Activated naive CD8-positive, alpha-beta T cell treated with anti-CD3 and anti-CD28 coated beads, Interleukin-2, amount 50 U/mL, for 24 hours (primary cell): ENCODE measurements around the gene SPATA12.

Experiments
- ATAC-seq: fragments of 150-1000 bp; cut with Tn5 transposase; one replicate; pipeline ENCODE4 v1.10.0; 2021
- DNase-seq: peaks from one replicate; pipeline ENCODE4 v3.0.0; 2021
- H3K27ac Mint-ChIP-seq: one replicate; pipeline ENCODE4 v1.8.0; 2021; ENCODE audit warnings: mild to moderate bottlenecking, mixed read lengths
- H3K27me3 Mint-ChIP-seq: one replicate; pipeline ENCODE4 v1.8.0; 2021; ENCODE audit warnings: mixed read lengths
- H3K36me3 Mint-ChIP-seq: one replicate; pipeline ENCODE4 v1.8.0; 2021; ENCODE audit warnings: low read depth, mixed read lengths
- H3K4me1 Mint-ChIP-seq: one replicate; pipeline ENCODE4 v1.8.0; 2021; ENCODE audit warnings: mixed read lengths
- H3K4me3 Mint-ChIP-seq: one replicate; pipeline ENCODE4 v1.8.0; 2021; ENCODE audit warnings: mild to moderate bottlenecking, moderate library complexity, mixed read lengths
- H3K9me3 Mint-ChIP-seq: one replicate; pipeline ENCODE4 v1.8.0; 2021; ENCODE audit warnings: mixed read lengths

SPATA12 gene

DNA sequence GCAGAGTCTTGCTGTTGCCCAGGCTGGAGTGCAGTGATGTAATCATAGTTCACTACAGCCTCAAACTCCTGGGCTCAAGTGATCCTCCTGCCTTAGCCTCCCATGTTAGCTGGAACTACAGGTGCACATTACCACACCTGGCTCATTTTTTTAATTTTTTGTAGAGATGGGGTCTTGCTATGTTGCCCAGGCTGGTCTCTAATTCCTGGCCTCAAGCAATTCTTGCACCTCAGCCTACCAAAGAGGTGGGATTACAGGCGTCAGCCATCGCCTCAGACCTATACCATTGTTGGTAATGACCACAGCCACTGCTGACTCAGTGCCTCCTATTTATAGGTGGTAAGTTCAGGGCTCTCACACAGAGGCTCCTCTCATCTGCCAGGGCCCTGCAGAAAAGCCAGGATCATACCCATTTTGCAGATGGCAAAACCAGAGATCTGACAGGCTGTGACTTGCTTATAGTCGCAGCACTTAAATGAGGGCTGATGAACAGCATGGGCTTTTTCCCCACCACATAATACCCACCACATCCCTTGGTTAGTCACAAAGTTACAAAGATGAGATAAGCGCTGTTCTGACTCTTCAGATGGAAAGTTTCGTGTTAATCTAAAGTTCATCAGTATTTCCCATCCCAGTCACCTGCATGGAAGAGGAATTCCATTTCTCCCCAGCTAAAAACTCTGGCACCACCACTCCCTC is 21.8 kb upstream of the SPATA12 start:
- DNase-seq (no peak), ATAC-seq (peak; percentile 57)
- Mint-ChIP-seq H3K27ac (no peak overlapping the region), H3K9me3 (no peaks in the 10 kb centered on the region), H3K4me1 (peaks cover 2% of the 10 kb centered on the region), H3K36me3 (no peaks in the 10 kb centered on the region), H3K4me3 (no peak overlapping the region), H3K27me3 (peaks cover 15% of the 10 kb centered on the region)

DNA sequence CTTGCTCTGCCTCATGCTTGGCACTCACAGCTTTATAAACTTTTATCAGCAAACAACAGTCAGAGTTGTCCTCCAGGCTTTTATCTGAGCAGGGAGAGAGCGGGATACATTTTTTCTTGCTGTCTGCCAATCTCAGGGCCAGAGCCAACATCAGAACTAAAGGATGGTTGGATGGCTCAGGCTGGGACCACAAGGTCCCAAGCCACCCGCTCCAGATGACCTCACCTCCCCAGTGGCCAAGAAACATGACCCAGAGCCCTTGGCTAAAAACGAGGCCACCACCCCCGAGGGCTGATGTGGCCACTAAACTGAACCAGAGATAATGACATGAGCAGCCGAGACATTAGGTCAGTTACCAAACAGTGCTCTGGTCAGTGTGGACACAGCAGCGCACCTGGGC is 18.8 kb upstream of the SPATA12 start:
- H3K27ac Mint-ChIP-seq, result no peak overlapping the region
- H3K27me3 Mint-ChIP-seq, result peaks cover 15% of the 10 kb centered on the region
- DNase-seq (no peak), ATAC-seq (no peak)
- no peaks in the 10 kb centered on the region for H3K9me3 Mint-ChIP-seq
- no peaks in the 10 kb centered on the region for H3K36me3 Mint-ChIP-seq
- H3K4me1 Mint-ChIP-seq, result peaks cover 2% of the 10 kb centered on the region
- no peak overlapping the region for H3K4me3 Mint-ChIP-seq

DNA sequence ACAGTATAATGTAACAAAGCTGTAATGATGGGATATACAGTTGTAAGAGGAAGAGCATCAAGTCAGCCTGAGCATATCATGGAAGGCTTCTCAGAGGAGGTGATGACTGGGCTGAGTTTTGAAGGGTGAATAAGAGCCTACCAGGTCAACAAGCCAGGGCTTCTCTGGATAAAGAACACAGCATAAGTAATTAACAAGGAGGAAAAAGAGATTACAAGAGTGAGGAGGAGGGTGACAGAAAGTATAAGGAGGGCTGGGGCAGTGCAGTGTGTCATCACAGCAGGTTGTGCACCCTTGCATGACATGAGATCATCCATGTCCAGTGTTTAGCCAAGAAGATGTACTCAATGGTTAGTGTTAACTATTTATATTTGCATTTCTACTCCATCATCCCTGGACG is 16.9 kb upstream of the SPATA12 start:
- Mint-ChIP-seq H3K9me3 (no peaks in the 10 kb centered on the region), H3K4me3 (no peak overlapping the region), H3K27me3 (peaks cover 13% of the 10 kb centered on the region), H3K36me3 (no peaks in the 10 kb centered on the region), H3K4me1 (peaks cover 2% of the 10 kb centered on the region), H3K27ac (no peak overlapping the region)
- DNase-seq (no peak), ATAC-seq (no peak)

DNA sequence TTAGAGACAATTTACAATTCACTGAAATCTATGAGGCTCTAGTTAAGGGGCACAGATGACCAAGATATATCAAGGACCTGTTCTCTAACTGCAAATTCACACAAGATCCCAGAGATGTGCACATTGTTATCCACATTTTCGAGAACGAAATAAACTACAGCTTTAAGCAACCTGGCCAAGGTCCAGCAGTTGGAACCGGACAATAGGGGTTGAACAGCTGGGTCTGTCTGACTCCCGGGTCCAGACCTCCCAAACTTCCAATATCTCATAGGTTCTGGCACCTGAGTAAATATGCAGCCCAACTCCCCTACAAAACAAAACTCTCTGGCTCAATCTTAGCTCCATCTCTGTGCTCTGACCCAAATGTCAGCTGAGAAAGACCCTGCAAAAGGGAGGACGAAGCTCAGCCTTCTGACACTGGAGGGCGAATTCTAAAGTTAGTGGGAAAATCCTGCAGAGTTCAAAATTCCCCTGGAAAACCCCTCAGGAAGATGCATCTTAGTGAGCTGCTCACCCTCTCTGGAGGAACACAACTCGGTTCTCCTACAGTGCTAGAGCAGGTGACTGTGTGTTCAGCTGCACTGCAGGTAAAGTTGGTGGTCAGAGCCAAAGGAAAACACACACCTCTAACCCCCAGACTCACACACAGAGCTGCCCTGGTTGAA is 14.2 kb upstream of the SPATA12 start:
- DNase-seq (no peak), ATAC-seq (no peak)
- no peaks in the 10 kb centered on the region for H3K9me3 Mint-ChIP-seq
- no peak overlapping the region for H3K4me3 Mint-ChIP-seq
- H3K36me3 Mint-ChIP-seq, result no peaks in the 10 kb centered on the region
- H3K27ac Mint-ChIP-seq, result no peak overlapping the region
- no peaks in the 10 kb centered on the region for H3K27me3 Mint-ChIP-seq
- H3K4me1 Mint-ChIP-seq, result no peaks in the 10 kb centered on the region

DNA sequence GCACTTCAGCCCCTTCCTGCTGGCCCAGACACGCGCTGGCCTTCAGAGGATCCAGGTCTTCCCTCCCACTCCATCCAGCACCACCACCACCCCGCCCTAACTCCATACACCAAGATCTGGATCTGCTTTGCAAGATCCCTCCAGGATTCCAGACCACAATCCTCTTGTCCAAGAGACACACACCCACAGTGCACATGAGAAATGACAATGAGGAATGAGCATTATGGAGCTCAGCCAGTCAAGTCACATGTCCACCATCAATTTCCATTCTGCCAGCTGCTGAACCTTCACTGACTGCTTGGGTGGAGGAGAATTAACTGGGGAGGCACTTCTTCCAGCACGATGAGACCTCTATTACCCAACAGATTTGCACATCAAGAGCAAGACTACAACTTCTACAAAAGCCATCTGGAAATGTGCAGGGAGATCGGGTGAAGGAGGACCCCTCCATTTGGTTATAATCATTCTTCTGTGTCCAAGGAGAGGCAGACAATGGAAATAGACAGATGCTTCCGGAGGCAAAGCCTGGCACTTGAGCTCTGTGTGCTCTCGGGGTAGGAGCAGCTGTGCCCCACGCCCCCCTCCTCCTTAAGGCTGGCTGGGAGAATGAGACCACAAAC is 12.3 kb upstream of the SPATA12 start:
- Mint-ChIP-seq H3K36me3 (no peaks in the 10 kb centered on the region), H3K9me3 (no peaks in the 10 kb centered on the region), H3K27ac (no peak overlapping the region), H3K4me1 (no peaks in the 10 kb centered on the region), H3K27me3 (no peaks in the 10 kb centered on the region), H3K4me3 (no peak overlapping the region)
- DNase-seq (no peak), ATAC-seq (no peak)

DNA sequence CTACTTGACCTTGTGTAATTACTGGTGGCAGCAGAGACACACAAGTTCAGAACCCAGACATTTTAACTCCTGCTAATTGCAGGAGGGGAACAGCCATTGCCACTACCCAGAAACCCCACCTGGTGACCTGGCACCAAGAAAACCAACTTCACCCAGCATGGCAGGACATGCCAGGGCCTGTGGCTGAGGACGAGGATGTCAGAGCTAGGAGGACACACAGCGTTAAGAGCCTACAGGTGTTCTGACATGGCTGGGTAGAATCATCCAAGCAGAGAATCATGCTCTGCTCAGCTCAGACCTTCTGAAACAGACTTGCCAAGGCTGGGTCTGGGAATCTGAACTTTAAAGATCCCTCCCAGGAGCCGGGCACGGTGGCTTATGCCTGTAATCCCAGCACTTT is 11.7 kb upstream of the SPATA12 start:
- H3K9me3 Mint-ChIP-seq, result no peaks in the 10 kb centered on the region
- ATAC-seq (no peak), DNase-seq (no peak)
- H3K4me3 Mint-ChIP-seq, result no peak overlapping the region
- H3K27me3 Mint-ChIP-seq, result no peaks in the 10 kb centered on the region
- H3K4me1 Mint-ChIP-seq, result no peaks in the 10 kb centered on the region
- H3K27ac Mint-ChIP-seq, result no peak overlapping the region
- H3K36me3 Mint-ChIP-seq, result no peaks in the 10 kb centered on the region

DNA sequence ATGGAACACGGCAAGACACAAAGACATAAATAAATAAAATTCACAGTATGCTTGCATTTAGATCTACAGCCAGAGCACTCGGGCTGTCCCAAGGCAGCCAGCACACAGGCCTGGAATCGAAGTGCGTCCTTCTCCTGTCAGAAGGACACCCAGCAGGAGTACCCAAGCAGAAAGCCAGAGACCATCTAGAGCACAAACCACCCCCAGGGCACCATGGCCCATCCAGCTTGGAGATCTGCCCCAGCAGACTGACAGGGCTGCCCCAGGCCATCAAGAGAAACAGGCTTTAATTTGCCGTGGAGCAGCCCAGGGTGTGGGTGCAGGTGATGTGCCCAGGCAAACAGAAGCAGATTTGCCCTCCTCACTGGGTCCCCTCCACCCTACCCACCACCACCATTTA is 7.8 kb upstream of the SPATA12 start:
- H3K27me3 Mint-ChIP-seq, result peaks cover 9% of the 10 kb centered on the region
- DNase-seq, result no peak
- no peak for ATAC-seq

DNA sequence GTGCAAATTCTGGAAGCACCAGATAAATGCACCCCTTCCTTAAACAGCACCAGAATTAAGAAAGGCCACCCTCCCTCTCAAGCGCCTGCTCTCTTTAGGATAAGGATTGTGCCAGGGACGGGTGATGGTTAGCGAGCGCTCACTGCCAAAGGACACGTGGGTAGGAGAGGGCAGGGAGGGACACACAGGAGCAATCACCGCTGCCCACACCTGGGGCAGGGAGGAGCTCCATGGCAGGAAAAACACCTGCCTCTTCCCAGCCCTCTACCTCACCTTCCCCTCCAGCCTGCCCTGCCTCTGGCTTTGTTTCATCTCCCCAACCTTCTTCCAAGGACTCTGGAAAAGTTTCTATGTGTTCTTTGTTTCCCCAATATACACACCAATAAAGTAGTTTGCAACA is 7.3 kb upstream of the SPATA12 start:
- Mint-ChIP-seq H3K9me3 (no peaks in the 10 kb centered on the region), H3K4me3 (no peak overlapping the region), H3K4me1 (no peaks in the 10 kb centered on the region), H3K27ac (no peak overlapping the region), H3K36me3 (no peaks in the 10 kb centered on the region), H3K27me3 (peaks cover 9% of the 10 kb centered on the region)
- DNase-seq (no peak), ATAC-seq (no peak)

More for the DNA sequence above, 7.8 kb upstream of the SPATA12 start:
- no peak overlapping the region for H3K27ac Mint-ChIP-seq
- H3K4me3 Mint-ChIP-seq, result no peak overlapping the region
- no peaks in the 10 kb centered on the region for H3K4me1 Mint-ChIP-seq
- H3K36me3 Mint-ChIP-seq, result no peaks in the 10 kb centered on the region
- no peaks in the 10 kb centered on the region for H3K9me3 Mint-ChIP-seq

DNA sequence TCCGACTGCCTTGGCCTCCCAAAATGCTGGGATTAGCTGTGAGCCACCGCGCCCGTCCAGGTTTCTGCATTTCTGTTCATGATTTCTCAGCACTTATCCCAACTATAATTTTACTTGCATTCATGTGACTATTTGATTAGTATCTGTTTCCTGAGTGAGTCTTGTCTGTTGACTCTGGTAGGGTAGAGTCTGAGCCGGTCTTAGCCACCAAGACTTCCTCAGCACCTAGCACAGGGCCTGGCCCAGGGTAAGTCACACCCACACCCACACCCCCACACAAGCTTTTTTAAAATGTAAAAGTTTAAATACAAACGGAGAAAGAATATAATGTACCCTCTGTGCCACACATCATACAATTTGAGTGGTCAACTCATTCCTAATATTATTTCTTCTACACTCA is 3.1 kb upstream of the SPATA12 start:
- DNase-seq, result no peak
- H3K4me3 Mint-ChIP-seq, result no peak overlapping the region
- ATAC-seq, result no peak
- H3K27ac Mint-ChIP-seq, result no peak overlapping the region
- H3K9me3 Mint-ChIP-seq, result no peaks in the 10 kb centered on the region
- peaks cover 9% of the 10 kb centered on the region for H3K27me3 Mint-ChIP-seq
- no peaks in the 10 kb centered on the region for H3K4me1 Mint-ChIP-seq
- no peaks in the 10 kb centered on the region for H3K36me3 Mint-ChIP-seq

DNA sequence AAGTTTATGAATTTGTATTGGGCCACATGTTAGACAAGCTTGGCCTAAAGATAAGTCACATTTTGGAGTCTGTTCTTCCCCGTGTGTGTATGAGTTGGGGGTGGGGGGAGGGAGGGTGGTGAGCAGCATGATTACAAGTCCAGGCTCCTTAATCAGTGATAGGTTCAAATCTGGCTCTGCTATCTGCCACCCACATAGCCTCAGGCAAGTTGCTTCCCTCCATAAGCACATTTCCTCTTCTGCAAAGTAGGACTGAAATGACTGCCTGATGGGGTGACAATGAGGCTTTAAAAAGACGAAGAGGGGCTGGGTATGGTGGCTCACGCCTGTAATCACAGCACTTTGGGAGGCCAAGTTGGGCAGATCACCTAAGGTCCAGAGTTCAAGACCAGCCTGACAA is 1.1 kb upstream of the SPATA12 start:
- no peaks in the 10 kb centered on the region for H3K4me1 Mint-ChIP-seq
- H3K27ac Mint-ChIP-seq, result no peak overlapping the region
- DNase-seq, result no peak
- H3K27me3 Mint-ChIP-seq, result peaks cover 11% of the 10 kb centered on the region
- H3K4me3 Mint-ChIP-seq, result no peak overlapping the region
- no peak for ATAC-seq
- no peaks in the 10 kb centered on the region for H3K36me3 Mint-ChIP-seq
- no peaks in the 10 kb centered on the region for H3K9me3 Mint-ChIP-seq

DNA sequence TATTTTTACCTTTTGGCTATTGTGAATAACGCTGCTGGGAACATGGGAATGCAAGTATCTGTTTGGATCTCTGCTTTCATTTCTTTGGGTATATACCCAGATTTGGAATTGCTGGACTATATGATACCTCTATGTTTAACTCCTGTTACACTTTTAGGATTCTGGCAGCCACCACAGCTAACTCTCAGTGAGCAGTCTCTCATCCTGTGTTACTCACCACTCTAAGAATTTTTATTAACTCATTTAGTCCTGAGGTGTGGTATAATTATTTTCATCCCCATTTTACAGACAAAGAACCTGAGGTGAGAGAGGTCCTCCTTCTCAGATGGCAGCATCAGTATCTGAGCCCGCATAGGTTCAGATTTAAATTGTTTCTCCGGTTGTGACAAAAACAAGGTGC is 1.1 kb downstream of the SPATA12 start:
- DNase-seq, result no peak
- no peak for ATAC-seq
- Mint-ChIP-seq H3K36me3 (no peaks in the 10 kb centered on the region), H3K4me1 (no peaks in the 10 kb centered on the region), H3K27ac (no peak overlapping the region), H3K4me3 (no peak overlapping the region), H3K27me3 (peaks cover 5% of the 10 kb centered on the region), H3K9me3 (no peaks in the 10 kb centered on the region)

DNA sequence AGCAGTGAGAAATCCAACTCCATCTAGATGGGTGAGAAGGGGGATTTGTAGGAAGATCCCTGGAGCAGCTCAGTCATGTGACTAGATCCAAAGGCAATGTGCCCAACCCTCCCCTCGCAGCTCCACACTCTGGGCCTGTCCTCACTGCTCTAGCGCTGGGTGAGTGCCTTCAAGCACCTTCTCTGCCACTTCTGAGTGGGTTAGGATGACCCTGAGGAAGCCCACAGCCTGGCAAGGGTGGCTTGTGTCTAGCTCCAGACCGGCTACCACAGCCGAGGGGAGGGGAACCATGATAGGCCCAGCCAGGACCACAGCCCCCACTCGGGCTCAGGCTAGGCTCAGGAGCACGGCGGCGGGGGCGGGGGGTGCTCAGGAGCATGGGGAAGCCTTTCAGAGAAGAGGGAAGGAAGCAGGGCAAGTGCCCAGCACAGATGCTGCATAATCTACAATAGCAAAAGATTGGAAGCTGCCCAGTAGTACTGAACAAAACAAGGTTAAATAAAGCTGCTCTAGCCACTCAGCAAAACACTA is 1.7 kb downstream of the SPATA12 start:
- H3K9me3 Mint-ChIP-seq, result no peaks in the 10 kb centered on the region
- no peak overlapping the region for H3K4me3 Mint-ChIP-seq
- no peaks in the 10 kb centered on the region for H3K4me1 Mint-ChIP-seq
- peaks cover 5% of the 10 kb centered on the region for H3K27me3 Mint-ChIP-seq
- no peak for ATAC-seq
- H3K27ac Mint-ChIP-seq, result no peak overlapping the region
- no peak for DNase-seq
- no peaks in the 10 kb centered on the region for H3K36me3 Mint-ChIP-seq

DNA sequence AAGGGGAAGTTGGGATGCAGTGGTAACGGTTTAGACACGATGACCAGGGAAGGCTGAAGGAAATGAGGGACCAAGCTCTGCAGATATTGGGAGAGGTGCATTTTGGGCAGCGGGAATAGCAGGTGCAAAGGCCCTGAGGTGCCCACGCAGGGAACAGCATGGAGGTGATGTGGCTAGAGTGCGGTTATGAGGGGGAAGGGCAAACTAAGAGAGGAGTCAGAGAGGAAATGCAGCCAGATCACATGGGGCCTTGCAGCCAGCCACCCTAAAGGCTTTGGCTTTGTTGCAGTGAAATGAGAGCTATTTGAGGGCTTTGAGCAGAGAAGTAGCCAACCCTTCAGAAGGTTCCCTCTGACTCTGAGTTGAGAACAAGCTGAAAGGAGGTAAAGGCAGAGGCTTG is 2.6 kb downstream of the SPATA12 start:
- peaks cover under 1% of the 10 kb centered on the region for H3K4me1 Mint-ChIP-seq
- DNase-seq (no peak), ATAC-seq (no peak)
- no peak overlapping the region for H3K4me3 Mint-ChIP-seq
- no peaks in the 10 kb centered on the region for H3K36me3 Mint-ChIP-seq
- H3K27me3 Mint-ChIP-seq, result peaks cover 5% of the 10 kb centered on the region
- no peaks in the 10 kb centered on the region for H3K9me3 Mint-ChIP-seq
- no peak overlapping the region for H3K27ac Mint-ChIP-seq

DNA sequence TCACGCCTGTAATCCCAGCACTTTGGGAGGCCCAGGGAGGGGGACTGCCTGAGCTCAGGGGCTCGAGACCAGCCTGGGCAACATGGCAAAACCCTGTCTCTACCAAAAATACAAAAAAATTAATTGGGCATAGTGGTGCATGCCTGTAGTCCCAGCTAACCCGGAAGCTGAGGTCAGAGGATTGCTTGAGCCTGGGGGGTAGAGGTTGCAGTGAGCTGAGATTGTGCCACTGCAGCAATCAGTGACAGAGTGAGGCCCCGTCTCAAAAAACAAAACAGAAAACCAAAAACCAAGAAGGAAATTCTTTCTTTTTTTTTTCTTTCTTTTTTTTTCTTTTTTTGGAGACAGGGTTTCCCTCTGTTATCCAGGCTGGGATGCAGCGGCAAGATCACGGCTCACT is 3.5 kb downstream of the SPATA12 start:
- no peak overlapping the region for H3K4me3 Mint-ChIP-seq
- H3K27ac Mint-ChIP-seq, result no peak overlapping the region
- H3K4me1 Mint-ChIP-seq, result peaks cover 8% of the 10 kb centered on the region
- peaks cover 7% of the 10 kb centered on the region for H3K27me3 Mint-ChIP-seq
- H3K36me3 Mint-ChIP-seq, result no peaks in the 10 kb centered on the region
- DNase-seq, result no peak
- no peaks in the 10 kb centered on the region for H3K9me3 Mint-ChIP-seq
- no peak for ATAC-seq

DNA sequence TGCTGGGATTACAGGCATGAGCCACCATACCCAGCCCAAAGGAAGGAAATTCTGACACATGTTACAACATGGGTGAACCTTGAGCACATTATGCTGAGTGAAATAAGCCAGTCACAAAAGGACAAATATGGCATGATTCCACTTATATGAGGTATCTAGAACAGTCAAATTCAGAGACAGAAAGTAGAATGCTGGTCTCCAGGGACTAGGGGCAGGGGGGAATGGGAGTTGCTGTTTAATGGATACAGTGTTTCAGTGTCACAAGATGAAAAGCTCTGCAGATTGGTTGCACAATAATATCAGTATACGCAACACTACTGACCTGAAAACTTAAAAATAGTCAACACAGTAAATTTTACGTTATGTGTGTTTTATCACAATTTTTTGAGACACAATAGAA is 4.1 kb downstream of the SPATA12 start:
- no peaks in the 10 kb centered on the region for H3K9me3 Mint-ChIP-seq
- no peak for ATAC-seq
- peaks cover 7% of the 10 kb centered on the region for H3K27me3 Mint-ChIP-seq
- peaks cover 11% of the 10 kb centered on the region for H3K4me1 Mint-ChIP-seq
- H3K27ac Mint-ChIP-seq, result no peak overlapping the region
- H3K4me3 Mint-ChIP-seq, result no peak overlapping the region
- no peak for DNase-seq
- H3K36me3 Mint-ChIP-seq, result no peaks in the 10 kb centered on the region
